VCaP (cell line): ENCODE measurements around the gene MMP15.
"Not testable (repeated sequence)": the region's sequence is repeated elsewhere in the genome, so short reads cannot be mapped to it uniquely, and the experiment has no call there.

Experiments used
- H3K27ac ChIP-seq: fragments of 450-650 bp; 2 replicates; pipeline ENCODE4 v1.5.1; 2017
- CTCF ChIP-seq: fragments of 450-650 bp; conservative IDR thresholded peaks from 2 replicates; pipeline ENCODE4 v1.5.1; 2017; ENCODE audit warnings: mild to moderate bottlenecking, moderate library complexity

The MMP15 gene

GRCh38 chr16:58094026-58094425, 68.5 kb downstream of the MMP15 start:
- no peak for TF ChIP-seq CTCF
- no peak overlapping the region for H3K27ac ChIP-seq

- no peak for TF ChIP-seq CTCF
- H3K27ac ChIP-seq = no peak overlapping the region
These were observed 69.4 kb downstream of the MMP15 start for GRCh38 chr16:58094791-58095574.

- not testable (repeated sequence) for H3K27ac ChIP-seq
These were observed 70.0 kb downstream of the MMP15 start for GRCh38 chr16:58095575-58095960.

GRCh38 chr16:58096249-58096648, 70.7 kb downstream of the MMP15 start:
- H3K27ac ChIP-seq = no peak overlapping the region
- no peak for TF ChIP-seq CTCF
